PC-9 (cell line): ENCODE measurements around the gene SORCS2.

Experiments
- EZH2 ChIP-seq: fragments of 200-600 bp; sonication (generic); IDR thresholded peaks from 2 replicates; pipeline ENCODE4 v1.8.0; 2017; ENCODE audit warnings: antibody characterized with exemption, low read depth
- TF ChIP-seq, protein P1 (sequence below): fragments of 200-600 bp; sonication (generic); conservative IDR thresholded peaks from 2 replicates; pipeline ENCODE4 v1.6.1; 2017; ENCODE audit warnings: mixed run types, antibody characterized with exemption, mild to moderate bottlenecking, moderate library complexity

DNA sequence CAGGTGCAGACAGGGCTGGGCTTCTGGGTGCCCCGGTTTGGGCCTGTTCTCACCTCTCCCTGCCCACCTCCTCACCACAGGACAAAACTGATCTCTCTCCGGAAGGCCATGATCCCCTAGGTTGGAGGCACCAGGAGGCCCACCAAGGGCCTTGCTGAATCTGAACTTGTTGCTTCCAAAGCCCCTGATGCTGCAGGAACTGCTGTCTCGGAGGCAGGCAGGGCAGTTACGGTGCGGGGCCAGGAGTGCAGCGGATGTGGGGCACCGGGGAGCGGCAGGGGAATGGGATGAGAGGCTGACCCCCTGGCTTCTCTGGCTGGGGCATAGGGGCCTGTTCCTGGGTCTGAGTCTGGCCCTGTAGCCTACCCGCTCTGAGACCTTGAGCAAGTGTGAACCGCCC lies 342.8 kb downstream of the SORCS2 start:
- TF ChIP-seq, protein P1, sequence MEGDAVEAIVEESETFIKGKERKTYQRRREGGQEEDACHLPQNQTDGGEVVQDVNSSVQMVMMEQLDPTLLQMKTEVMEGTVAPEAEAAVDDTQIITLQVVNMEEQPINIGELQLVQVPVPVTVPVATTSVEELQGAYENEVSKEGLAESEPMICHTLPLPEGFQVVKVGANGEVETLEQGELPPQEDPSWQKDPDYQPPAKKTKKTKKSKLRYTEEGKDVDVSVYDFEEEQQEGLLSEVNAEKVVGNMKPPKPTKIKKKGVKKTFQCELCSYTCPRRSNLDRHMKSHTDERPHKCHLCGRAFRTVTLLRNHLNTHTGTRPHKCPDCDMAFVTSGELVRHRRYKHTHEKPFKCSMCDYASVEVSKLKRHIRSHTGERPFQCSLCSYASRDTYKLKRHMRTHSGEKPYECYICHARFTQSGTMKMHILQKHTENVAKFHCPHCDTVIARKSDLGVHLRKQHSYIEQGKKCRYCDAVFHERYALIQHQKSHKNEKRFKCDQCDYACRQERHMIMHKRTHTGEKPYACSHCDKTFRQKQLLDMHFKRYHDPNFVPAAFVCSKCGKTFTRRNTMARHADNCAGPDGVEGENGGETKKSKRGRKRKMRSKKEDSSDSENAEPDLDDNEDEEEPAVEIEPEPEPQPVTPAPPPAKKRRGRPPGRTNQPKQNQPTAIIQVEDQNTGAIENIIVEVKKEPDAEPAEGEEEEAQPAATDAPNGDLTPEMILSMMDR, result no peak
- TF ChIP-seq EZH2, result no peak
